DOHH2 (cell line): ENCODE results near the gene ETNPPL.

Source experiments
- H3F3A ChIP-seq: fragments of 200-600 bp; sonication (generic), shearing (Covaris generic); 2 replicates; pipeline ENCODE4 v1.6.0; 2016; ENCODE audit warnings: antibody characterized with exemption, mild to moderate bottlenecking; ENCODE audit not compliant: control insufficient read depth, insufficient read depth
- H3K27ac ChIP-seq: fragments of 200-600 bp; sonication (generic); 2 replicates; pipeline ENCODE4 v1.5.1; 2014; ENCODE audit warnings: low read depth, mild to moderate bottlenecking, low read length, moderate library complexity
- H3K27me3 ChIP-seq: fragments of 200-600 bp; sonication (generic); 2 replicates; pipeline ENCODE4 v1.6.1; 2014; ENCODE audit warnings: mild to moderate bottlenecking, low read length, mixed read lengths; ENCODE audit not compliant: control insufficient read depth
- H3K36me3 ChIP-seq: fragments of 200-600 bp; sonication (generic); 2 replicates; pipeline ENCODE4 v1.6.1; 2014; ENCODE audit warnings: mild to moderate bottlenecking, low read length, moderate library complexity, mixed read lengths; ENCODE audit not compliant: control insufficient read depth
- H3K4me1 ChIP-seq: fragments of 200-600 bp; sonication (generic); 2 replicates; pipeline ENCODE4 v1.6.1; 2014; ENCODE audit warnings: mild to moderate bottlenecking, low read length, mixed read lengths; ENCODE audit not compliant: control insufficient read depth
- H3K4me2 ChIP-seq: fragments of 200-600 bp; sonication (generic); 2 replicates; pipeline ENCODE4 v1.6.0; 2014; ENCODE audit warnings: mild to moderate bottlenecking, low read length, moderate library complexity
- H3K4me3 ChIP-seq: fragments of 200-600 bp; sonication (generic); 2 replicates; pipeline ENCODE4 v1.5.1; 2014; ENCODE audit warnings: mild to moderate bottlenecking, low read length, mixed read lengths
- H3K79me2 ChIP-seq: fragments of 200-600 bp; sonication (generic); 2 replicates; pipeline ENCODE4 v1.6.1; 2014; ENCODE audit warnings: mild to moderate bottlenecking, low read length, mixed read lengths; ENCODE audit not compliant: control insufficient read depth
- H3K9me2 ChIP-seq: fragments of 200-600 bp; sonication (generic); replicated peaks from 2 replicates; pipeline ENCODE4 v1.6.1; 2014; ENCODE audit warnings: mild to moderate bottlenecking, low read length, mixed read lengths; ENCODE audit not compliant: control insufficient read depth
- H3K9me3 ChIP-seq: fragments of 200-600 bp; sonication (generic); 2 replicates; pipeline ENCODE4 v1.6.1; 2014; ENCODE audit warnings: antibody characterized with exemption, low read length, mixed read lengths; ENCODE audit not compliant: control insufficient read depth, insufficient read depth
- H4K20me1 ChIP-seq: fragments of 200-600 bp; sonication (generic); 2 replicates; pipeline ENCODE4 v1.6.0; 2014; ENCODE audit warnings: low read depth, mild to moderate bottlenecking, antibody characterized with exemption, low read length, moderate library complexity; ENCODE audit not compliant: control insufficient read depth, insufficient read depth
- EZH2phosphoT487 ChIP-seq: fragments of 200-600 bp; sonication (generic); IDR thresholded peaks from 2 replicates; pipeline ENCODE4 v1.6.1; 2017; ENCODE audit warnings: borderline replicate concordance, mild to moderate bottlenecking, antibody characterized with exemption, low read length, moderate library complexity, mixed read lengths
- TF ChIP-seq, protein P1 (sequence below): fragments of 200-600 bp; sonication (generic); IDR thresholded peaks from one replicate; pipeline ENCODE4 v1.5.1; 2014; ENCODE audit warnings: antibody characterized with exemption, mild to moderate bottlenecking, low read depth, low read length; ENCODE audit not compliant: poor library complexity, severe bottlenecking

ETNPPL gene

DNA sequence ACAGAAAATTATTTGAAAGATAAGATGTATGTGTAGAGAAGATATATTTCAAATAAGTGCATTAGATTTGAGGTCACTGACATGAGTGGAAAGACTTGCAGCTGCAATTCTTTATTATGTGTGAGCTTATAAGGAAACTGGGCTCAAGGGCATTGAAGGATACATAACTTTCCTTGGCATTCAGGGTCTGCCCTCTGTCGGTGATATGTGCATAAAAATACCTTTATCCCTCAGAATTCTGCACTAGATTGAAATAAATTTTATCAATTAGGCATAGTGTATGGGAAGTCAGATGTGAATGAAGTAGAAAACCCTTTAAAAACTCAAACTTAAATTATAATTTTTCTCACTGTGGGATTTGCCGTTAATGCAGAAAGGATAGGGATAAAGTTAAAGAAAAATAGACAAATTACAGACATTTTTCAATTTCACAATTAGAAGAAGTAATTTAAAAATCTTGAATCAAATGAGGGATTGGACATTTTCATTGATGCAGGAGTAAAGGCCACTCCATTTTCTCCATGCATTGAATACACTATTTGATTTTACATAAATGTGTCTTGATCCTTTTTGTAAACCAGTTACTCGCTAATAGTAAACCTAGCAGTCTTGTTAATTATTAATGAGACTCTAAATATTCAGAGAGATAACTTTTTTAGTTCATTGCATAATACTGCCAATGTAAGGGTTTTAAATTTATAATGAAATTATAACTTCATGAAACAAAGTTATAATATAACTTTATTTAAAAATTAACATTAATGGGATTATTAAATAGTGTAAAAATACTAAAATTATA is 21.0 kb upstream of the ETNPPL start:
- H3K36me3 ChIP-seq: no peaks in the 10 kb centered on the region
- no peaks in the 10 kb centered on the region for H3K9me2 ChIP-seq
- no peaks in the 10 kb centered on the region for H3K4me1 ChIP-seq
- no peaks in the 10 kb centered on the region for H4K20me1 ChIP-seq
- TF ChIP-seq EZH2phosphoT487: no peak
- TF ChIP-seq, protein P1, sequence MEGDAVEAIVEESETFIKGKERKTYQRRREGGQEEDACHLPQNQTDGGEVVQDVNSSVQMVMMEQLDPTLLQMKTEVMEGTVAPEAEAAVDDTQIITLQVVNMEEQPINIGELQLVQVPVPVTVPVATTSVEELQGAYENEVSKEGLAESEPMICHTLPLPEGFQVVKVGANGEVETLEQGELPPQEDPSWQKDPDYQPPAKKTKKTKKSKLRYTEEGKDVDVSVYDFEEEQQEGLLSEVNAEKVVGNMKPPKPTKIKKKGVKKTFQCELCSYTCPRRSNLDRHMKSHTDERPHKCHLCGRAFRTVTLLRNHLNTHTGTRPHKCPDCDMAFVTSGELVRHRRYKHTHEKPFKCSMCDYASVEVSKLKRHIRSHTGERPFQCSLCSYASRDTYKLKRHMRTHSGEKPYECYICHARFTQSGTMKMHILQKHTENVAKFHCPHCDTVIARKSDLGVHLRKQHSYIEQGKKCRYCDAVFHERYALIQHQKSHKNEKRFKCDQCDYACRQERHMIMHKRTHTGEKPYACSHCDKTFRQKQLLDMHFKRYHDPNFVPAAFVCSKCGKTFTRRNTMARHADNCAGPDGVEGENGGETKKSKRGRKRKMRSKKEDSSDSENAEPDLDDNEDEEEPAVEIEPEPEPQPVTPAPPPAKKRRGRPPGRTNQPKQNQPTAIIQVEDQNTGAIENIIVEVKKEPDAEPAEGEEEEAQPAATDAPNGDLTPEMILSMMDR: no peak
- no peaks in the 10 kb centered on the region for H3K9me3 ChIP-seq
- no peak overlapping the region for H3K4me2 ChIP-seq
- H3K79me2 ChIP-seq: no peaks in the 10 kb centered on the region
- no peaks in the 10 kb centered on the region for H3F3A ChIP-seq
- H3K4me3 ChIP-seq: no peak overlapping the region
- H3K27me3 ChIP-seq: no peaks in the 10 kb centered on the region
- H3K27ac ChIP-seq: no peak overlapping the region

DNA sequence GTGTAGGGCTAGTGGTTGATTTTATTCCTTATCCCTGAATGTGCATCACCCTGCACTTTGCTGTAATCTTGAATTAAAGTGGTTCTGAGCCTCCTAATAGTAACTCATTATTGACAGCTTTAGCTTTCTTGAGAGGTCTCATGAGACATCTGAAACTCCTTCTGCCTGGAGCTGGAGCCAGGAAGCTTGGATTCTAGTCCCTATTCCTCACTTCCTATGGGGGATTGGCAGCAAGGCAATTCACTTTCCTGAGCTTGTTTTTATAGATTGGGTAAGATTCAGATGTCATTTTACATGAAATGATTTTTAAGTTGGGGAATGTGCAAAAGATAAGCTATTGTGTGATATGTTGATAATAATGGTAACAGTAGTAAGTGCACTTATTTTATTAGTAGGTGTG is 17.1 kb upstream of the ETNPPL start:
- Histone ChIP-seq H3K27me3 (no peaks in the 10 kb centered on the region), H3K27ac (no peak overlapping the region), H3K9me3 (no peaks in the 10 kb centered on the region), H3K9me2 (no peaks in the 10 kb centered on the region), H3K4me3 (no peak overlapping the region), H3K4me1 (no peaks in the 10 kb centered on the region), H3K36me3 (no peaks in the 10 kb centered on the region), H3K79me2 (no peaks in the 10 kb centered on the region), H4K20me1 (no peaks in the 10 kb centered on the region), H3F3A (no peaks in the 10 kb centered on the region), H3K4me2 (no peak overlapping the region)
- TF ChIP-seq, protein P1: no peak
- no peak for TF ChIP-seq EZH2phosphoT487

DNA sequence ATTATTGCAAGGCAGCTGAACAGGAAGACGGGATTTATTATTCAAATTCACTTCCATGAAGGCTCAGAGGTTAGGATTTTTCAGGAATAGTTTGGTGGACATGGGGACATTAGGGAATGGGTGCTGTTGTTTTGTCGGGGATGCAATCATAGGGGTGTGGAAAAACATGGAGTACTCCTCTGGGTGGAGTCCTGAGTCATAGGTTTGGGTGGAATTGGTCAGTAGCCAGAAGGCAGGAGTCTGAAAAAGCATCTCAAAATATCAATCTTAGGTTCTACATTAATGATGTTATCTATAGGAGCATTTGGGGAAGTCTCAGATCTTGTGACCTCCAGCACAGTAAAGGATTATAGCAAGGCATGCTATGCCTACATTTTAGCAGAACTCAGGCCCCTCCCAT is 14.5 kb upstream of the ETNPPL start:
- Histone ChIP-seq H3K4me2 (no peak overlapping the region), H3K9me3 (no peaks in the 10 kb centered on the region), H3K27ac (no peak overlapping the region), H3K79me2 (no peaks in the 10 kb centered on the region), H3K36me3 (no peaks in the 10 kb centered on the region), H3F3A (no peaks in the 10 kb centered on the region), H3K27me3 (no peaks in the 10 kb centered on the region), H3K4me1 (no peaks in the 10 kb centered on the region), H3K4me3 (no peak overlapping the region), H4K20me1 (no peaks in the 10 kb centered on the region), H3K9me2 (no peaks in the 10 kb centered on the region)
- TF ChIP-seq, protein P1: no peak
- TF ChIP-seq EZH2phosphoT487: no peak
